Colonic mucosa (tissue), 4 donors: ENCODE data around the gene CEP290. TPM values are rescaled to one million over a fixed set of nuclear protein-coding genes. Genes with fewer than 3 reads are reported as not detected.

ENCODE experiments used
- DNase-seq: peaks from one replicate; pipeline ENCODE4 v3.0.0-alpha.2; 2020
- H3K27ac ChIP-seq: fragments of 200-600 bp; one replicate; pipeline ENCODE4 v1.8.0; 2021
- H3K27me3 ChIP-seq: fragments of 200-600 bp; one replicate; pipeline ENCODE4 v1.8.0; 2021
- H3K36me3 ChIP-seq: fragments of 200-600 bp; one replicate; pipeline ENCODE4 v1.8.0; 2021
- H3K4me1 ChIP-seq: fragments of 200-600 bp; one replicate; pipeline ENCODE4 v1.8.0; 2021; ENCODE audit warnings: mild to moderate bottlenecking
- H3K4me3 ChIP-seq: fragments of 200-600 bp; one replicate; pipeline ENCODE4 v1.8.0; 2021
- H3K9ac ChIP-seq, 2 donors: one replicate each; pipeline ENCODE4 v1.7.0; 2013; ENCODE audit warnings: control low read depth in 2 of 2, low read depth in 2 of 2, low read length in 2 of 2
- H3K9me3 ChIP-seq: fragments of 200-600 bp; one replicate; pipeline ENCODE4 v1.8.0; 2021
- intact Hi-C: fragments of 100-400 bp; cut with DNase I; formaldehyde crosslinking; loops from one replicate; pipeline ENCODE4 v1.14.1; 2022
- total RNA-seq, 2 donors: library from RNA; stranded (reverse); fragmentation: NEBNext Ultra II Directional in 1 of 2; extraction: Animal tissue kit (Norgen Biotek cat#: 25700) in 1 of 2; gene quantifications; one replicate each; pipeline ENCODE4 v1.2.1, GENCODE V29; 2021
- TF ChIP-seq, protein P1 (sequence below): fragments of 200-600 bp; IDR thresholded peaks from one replicate; pipeline ENCODE4 v1.8.0; 2022; ENCODE audit warnings: antibody characterized with exemption, mild to moderate bottlenecking
- donor health status: healthy.
- donor health status: DM: no; HTN: no; CAD: no.
- donor health status: DM: no; HTN: no; CAD: no.

CEP290 gene
- total RNA-seq, 2 donors from 2014 or later = 6.8 to 6.9 TPM

DNA sequence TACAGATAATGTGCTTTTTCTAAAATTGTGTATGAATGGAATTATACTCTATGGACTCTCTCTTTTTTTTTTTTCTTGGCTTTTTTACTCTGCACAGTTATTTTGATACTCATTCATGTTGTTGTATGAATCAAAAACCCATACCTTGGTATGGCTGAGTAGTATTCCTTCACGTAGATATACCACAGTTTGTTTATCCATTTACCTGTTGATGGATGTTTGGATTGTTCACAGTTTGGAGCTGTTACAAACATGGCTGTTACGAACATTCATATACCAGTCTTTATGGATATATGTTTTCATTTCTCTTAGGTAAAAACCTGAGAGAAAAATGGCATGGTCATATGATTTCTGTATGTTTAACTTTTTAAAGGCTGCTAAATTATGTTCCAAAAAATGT is 43.4 kb upstream of the CEP290 start:
- Histone ChIP-seq H3K9me3 (no peaks in the 10 kb centered on the region), H3K27me3 (no peaks in the 10 kb centered on the region), H3K4me3 (no peak overlapping the region), H3K36me3 (no peaks in the 10 kb centered on the region), H3K27ac (no peak overlapping the region), H3K4me1 (no peaks in the 10 kb centered on the region), H3K9ac (no peak overlapping the region)
- no peak for DNase-seq
- intact Hi-C loops = no loop called here
- TF ChIP-seq, protein P1, sequence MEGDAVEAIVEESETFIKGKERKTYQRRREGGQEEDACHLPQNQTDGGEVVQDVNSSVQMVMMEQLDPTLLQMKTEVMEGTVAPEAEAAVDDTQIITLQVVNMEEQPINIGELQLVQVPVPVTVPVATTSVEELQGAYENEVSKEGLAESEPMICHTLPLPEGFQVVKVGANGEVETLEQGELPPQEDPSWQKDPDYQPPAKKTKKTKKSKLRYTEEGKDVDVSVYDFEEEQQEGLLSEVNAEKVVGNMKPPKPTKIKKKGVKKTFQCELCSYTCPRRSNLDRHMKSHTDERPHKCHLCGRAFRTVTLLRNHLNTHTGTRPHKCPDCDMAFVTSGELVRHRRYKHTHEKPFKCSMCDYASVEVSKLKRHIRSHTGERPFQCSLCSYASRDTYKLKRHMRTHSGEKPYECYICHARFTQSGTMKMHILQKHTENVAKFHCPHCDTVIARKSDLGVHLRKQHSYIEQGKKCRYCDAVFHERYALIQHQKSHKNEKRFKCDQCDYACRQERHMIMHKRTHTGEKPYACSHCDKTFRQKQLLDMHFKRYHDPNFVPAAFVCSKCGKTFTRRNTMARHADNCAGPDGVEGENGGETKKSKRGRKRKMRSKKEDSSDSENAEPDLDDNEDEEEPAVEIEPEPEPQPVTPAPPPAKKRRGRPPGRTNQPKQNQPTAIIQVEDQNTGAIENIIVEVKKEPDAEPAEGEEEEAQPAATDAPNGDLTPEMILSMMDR = no peak

DNA sequence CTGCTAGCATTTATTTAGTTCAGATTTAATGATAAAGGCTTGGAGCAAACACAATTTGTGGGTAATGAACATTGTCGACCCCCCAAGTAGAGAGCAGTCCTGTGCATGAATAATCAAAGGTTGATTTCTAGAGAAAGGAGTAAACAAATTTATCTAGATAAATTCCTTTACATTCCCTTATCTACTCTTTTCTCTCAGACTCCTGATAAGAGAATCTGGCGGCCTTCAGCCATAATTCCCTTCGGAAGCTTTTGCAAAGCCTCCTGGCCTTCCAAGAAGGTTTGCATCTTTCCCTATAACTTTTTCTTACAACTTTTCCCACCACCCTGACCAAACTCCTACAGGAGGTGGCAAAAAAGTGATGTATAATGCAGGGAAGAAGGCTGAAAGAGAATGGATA is 42.3 kb upstream of the CEP290 start:
- intact Hi-C loops = no loop called here
- Histone ChIP-seq H3K4me1 (no peaks in the 10 kb centered on the region), H3K9ac (no peak overlapping the region), H3K36me3 (no peaks in the 10 kb centered on the region), H3K9me3 (no peaks in the 10 kb centered on the region), H3K4me3 (no peak overlapping the region), H3K27ac (no peak overlapping the region), H3K27me3 (no peaks in the 10 kb centered on the region)
- TF ChIP-seq, protein P1 = no peak
- DNase-seq = no peak

DNA sequence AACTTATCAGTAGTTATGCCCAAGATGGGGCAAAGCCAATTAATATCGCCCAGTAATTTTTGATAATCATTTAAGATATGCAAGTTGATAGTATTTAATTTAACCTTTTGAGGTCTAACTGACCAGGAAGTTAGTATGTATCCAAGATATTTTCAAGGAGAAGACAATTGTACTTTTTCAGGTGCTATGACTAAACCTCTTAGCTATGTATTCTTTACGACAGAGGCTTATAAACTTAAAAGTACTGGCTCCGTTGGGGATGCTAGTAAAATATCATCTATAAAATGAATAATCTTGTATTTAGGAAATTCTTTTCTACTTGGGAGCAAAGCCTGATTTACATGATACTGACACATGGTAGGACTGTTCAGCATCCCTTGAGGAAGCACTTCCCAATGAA is 40.5 kb upstream of the CEP290 start:
- TF ChIP-seq, protein P1 = no peak
- Histone ChIP-seq H3K9ac (no peak overlapping the region), H3K27ac (no peak overlapping the region), H3K36me3 (no peaks in the 10 kb centered on the region), H3K4me3 (no peak overlapping the region), H3K4me1 (no peaks in the 10 kb centered on the region), H3K27me3 (no peaks in the 10 kb centered on the region), H3K9me3 (no peaks in the 10 kb centered on the region)
- no peak for DNase-seq
- intact Hi-C loops = no loop called here

DNA sequence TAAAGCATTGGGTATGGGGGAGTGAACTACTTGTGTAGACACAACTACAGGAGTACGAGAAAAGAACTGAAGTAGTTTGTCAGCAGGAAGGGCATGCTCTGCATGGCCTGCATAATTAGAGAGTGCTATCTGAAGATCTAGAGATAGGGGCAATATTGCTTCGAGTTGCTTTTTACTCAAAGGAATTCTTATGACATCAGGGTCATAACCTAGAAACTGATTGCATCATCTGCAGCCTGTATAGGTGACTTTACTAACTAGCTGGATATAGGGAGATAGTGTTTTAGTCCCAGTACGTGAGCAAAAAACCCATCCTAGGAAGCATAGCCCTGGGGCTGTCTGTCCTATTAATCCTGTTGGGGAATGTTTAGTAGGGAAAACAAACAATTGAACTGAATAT is 40.0 kb upstream of the CEP290 start:
- no peak for DNase-seq
- H3K27ac ChIP-seq = no peak overlapping the region
- no peak overlapping the region for H3K9ac ChIP-seq
- H3K4me3 ChIP-seq = no peak overlapping the region
- H3K4me1 ChIP-seq = no peaks in the 10 kb centered on the region
- intact Hi-C loops = no loop called here
- no peaks in the 10 kb centered on the region for H3K36me3 ChIP-seq
- TF ChIP-seq, protein P1 = no peak
- H3K27me3 ChIP-seq = no peaks in the 10 kb centered on the region
- H3K9me3 ChIP-seq = no peaks in the 10 kb centered on the region

DNA sequence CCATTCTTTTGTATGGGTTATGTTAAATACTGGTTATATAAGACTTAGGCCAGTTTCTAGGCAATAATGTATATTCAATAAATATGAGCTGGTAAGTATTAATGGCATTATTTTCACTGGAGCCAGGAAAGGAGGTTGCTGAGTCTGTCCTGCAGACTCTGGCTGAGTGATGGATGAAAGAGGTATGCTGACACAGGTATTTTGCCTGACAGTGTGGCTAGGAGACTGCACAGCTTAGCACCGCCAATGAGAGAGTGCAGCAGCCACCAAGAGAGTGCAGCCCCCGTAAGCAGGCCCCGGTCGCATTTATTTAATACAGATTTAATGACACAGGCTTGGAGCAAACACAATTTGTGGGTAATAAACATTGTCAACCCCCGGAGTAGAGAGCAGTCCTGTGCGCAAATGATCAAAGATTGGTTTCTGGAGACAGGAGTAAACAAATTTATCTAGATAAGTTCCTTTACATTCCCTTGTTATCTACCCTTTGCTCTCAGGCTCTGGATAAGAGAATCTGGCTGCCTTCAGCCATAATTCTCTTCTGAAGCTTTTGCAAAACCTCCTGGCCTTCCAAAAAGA is 37.6 kb upstream of the CEP290 start:
- H3K27ac ChIP-seq = no peak overlapping the region
- no peaks in the 10 kb centered on the region for H3K27me3 ChIP-seq
- H3K9ac ChIP-seq = no peak overlapping the region
- DNase-seq = no peak
- TF ChIP-seq, protein P1 = no peak
- no peak overlapping the region for H3K4me3 ChIP-seq
- no peaks in the 10 kb centered on the region for H3K4me1 ChIP-seq
- no peaks in the 10 kb centered on the region for H3K9me3 ChIP-seq
- intact Hi-C loops = no loop called here
- H3K36me3 ChIP-seq = no peaks in the 10 kb centered on the region
